Measurements from ENCODE around the gene SERBP1.

- TF ChIP-seq POLR2A (IDR thresholded peaks at IDR 0.05) (no peak), CTCF (IDR thresholded peaks at IDR 0.05) (no peak)
These were observed 2.3 kb downstream of the SERBP1 start for GRCh38 chr1:67427947-67428346.
